B cell (primary cell): Measurements from ENCODE around the gene FRMD4A.

Experiments
- CTCF ChIP-seq: fragments of 200-600 bp; IDR thresholded peaks from one replicate; pipeline ENCODE4 v1.8.0; 2022; ENCODE audit warnings: antibody characterized with exemption, mild to moderate bottlenecking
- EZH2 ChIP-seq: IDR thresholded peaks from 2 replicates; pipeline ENCODE4 v1.6.1; 2012; ENCODE audit warnings: borderline replicate concordance, low read depth, mild to moderate bottlenecking, moderate library complexity, low read length; ENCODE audit not compliant: insufficient read depth, poor library complexity, severe bottlenecking

GRCh38 chr10:14358886-14359573 lies 28.3 kb upstream of the FRMD4A start:
- TF ChIP-seq CTCF: no peak
- TF ChIP-seq EZH2: no peak
